Measurements from ENCODE around the gene ABCG2. TPM values are rescaled to one million over a fixed set of nuclear protein-coding genes. Genes with fewer than 3 reads are reported as not detected.
A peak's percentile ranks its signal among the peaks of the same experiment; 100 is the strongest.

ABCG2 gene
- total and polyA plus RNA-seq, 2 of the 4 experiments (the other 2 are of a cell fraction), result 0.50 to 1.1 TPM

DNA sequence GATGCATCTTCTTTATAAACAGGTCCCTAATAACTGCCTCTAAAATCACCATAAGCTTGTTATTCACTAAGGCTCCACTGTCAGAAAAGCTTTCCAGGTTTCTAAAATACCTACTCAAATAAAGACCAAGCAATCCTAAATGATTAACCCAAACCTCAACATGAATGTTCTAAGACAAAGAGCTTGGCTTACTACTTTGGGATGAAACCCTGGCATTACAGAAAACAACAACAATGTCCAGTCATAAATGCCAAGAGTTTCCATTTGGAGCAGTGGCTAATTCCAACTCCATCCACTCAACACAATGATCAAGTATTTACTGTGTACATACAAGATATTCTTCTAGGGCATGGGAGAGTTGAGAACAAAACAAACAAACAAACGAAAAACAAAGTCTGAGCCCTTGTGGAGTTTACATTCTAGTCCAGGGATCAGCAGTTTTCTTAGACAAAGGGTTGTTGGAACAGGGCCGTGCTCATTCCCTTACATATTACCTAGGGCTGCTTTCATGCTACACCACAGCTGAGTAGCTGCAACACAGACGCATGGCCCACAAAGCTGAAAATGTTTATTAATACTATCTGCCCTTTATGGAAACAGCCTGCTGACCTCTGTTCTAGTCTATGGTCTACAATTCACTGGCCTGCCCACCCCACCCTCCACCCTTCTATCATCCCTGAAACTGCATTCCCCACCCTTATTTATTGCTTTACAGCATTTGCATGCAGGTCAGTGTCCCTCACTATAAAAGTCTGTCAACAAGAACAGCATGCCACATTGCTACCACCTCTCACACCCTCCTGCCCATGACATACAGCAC is 23.7 kb downstream of the ABCG2 start:
- ChIA-PET CTCF (no interaction called here), POLR2A (ENCODE audit: unreplicated experiment) (no interaction called here)
- Histone ChIP-seq H2BK5ac (ENCODE audit: low read depth, low read length, poor library complexity, severe bottlenecking) (no peak overlapping the region), H4K91ac (ENCODE audit: insufficient read depth, low read depth, low read length) (no peak overlapping the region), H2BK120ac (ENCODE audit: low read depth, low read length) (no peak overlapping the region), H2AK9ac (replicated peaks; ENCODE audit: low read depth, low read length, poor library complexity) (no peak overlapping the region), H3K56ac (ENCODE audit: extremely low read depth, insufficient read depth, low read length) (no peak overlapping the region), H2BK20ac (ENCODE audit: low read depth, low read length) (no peak overlapping the region), H3K23ac (ENCODE audit: low read depth, low read length) (no peak overlapping the region), H3K9ac (ENCODE audit: low read depth, low read length) (no peak overlapping the region), H3K4ac (ENCODE audit: low read depth, low read length) (peak overlapping the region; percentile 15; the same call in 1 of the 2 replicates), H4K5ac (ENCODE audit: low read depth, low read length) (no peak overlapping the region), H3K9me1 (ENCODE audit: insufficient read depth, low read length) (peaks cover 9% of the 10 kb centered on the region), H3K4me1 (ENCODE audit: control insufficient read depth, insufficient read depth, low read length) (peaks cover 7% of the 10 kb centered on the region), H3K79me1 (ENCODE audit: low read depth in 1 of 2, low read length in 2 of 2) (no peaks in the 10 kb centered on the region), H3K18ac (ENCODE audit: low read depth, low read length) (no peak overlapping the region), H3K14ac (replicated peaks; ENCODE audit: low read depth, low read length) (no peak overlapping the region), H3K4me3 (ENCODE audit: insufficient read depth, low read depth, low read length) (no peak overlapping the region), H3K4me2 (ENCODE audit: low read depth, low read length) (no peak overlapping the region), H2AFZ (replicated peaks; ENCODE audit: low read length, poor library complexity) (no peak overlapping the region), H2AK5ac (ENCODE audit: low read depth, low read length) (0 out of 2 replicates have a peak overlapping the region, but pooled peaks have one; percentile 47), H2BK15ac (ENCODE audit: low read depth, low read length) (no peak overlapping the region), H3K36me3 (ENCODE audit: control insufficient read depth, insufficient read depth, low read length) (no peaks in the 10 kb centered on the region), H4K8ac (ENCODE audit: low read depth in 2 of 2, low read length in 2 of 2) (no peak overlapping the region), H4K20me1 (ENCODE audit: insufficient read depth, low read length) (no peaks in the 10 kb centered on the region), H3K9me3 (ENCODE audit: control insufficient read depth, insufficient read depth, low read length) (no peaks in the 10 kb centered on the region), H3K27me3 (ENCODE audit: control insufficient read depth, insufficient read depth, low read length) (no peaks in the 10 kb centered on the region), H3K27ac (ENCODE audit: insufficient read depth, low read length) (no peak overlapping the region)
- dilution Hi-C loops (cut with HindIII; ENCODE audit: low sequenced_read_pairs, unreplicated experiment) (no loop called here), in situ Hi-C loops (cut with MboI; ENCODE audit: low sequenced_read_pairs) (no loop called here), intact Hi-C loops (cut with micrococcal nuclease) (loop anchor here (5.0 kb wide), 1 partner anchor 53 kb away; no protein-coding TSS in a partner anchor)
- no peak for ATAC-seq (ENCODE audit: low read depth)
- no TSS peak for BruUV-seq (replicated peaks)
- WGBS, 2 experiments (ENCODE audit: extremely low coverage in 2 of 2, insufficient read length in 1 of 2), result 100% methylated on average over 1 of the region's 3 CpGs; no CpG with 5 or more reads in 1 of the 2 experiments
- no peak for DNase-seq
- TF ChIP-seq POLR2A (IDR thresholded peaks at IDR 0.05; ENCODE audit: low read depth, low read length) (no peak), RAD21 (IDR thresholded peaks at IDR 0.05; ENCODE audit: low read length) (no peak)

Data from IMR-90 (cell line).